C4-2B (cell line): Measurements from ENCODE around the gene TMEM131L.

ENCODE experiments used
- CTCF ChIP-seq: fragments of 450-650 bp; conservative IDR thresholded peaks from 2 replicates; pipeline ENCODE4 v1.5.1; 2017; ENCODE audit warnings: mild to moderate bottlenecking
- ZFX ChIP-seq: fragments of 450-650 bp; IDR thresholded peaks from 2 replicates; pipeline ENCODE4 v1.6.1; 2017

GRCh38 chr4:153490985-153491483 is 24.9 kb downstream of the TMEM131L start:
- TF ChIP-seq CTCF, result no peak
- TF ChIP-seq ZFX, result no peak
